Smooth muscle cell of the coronary artery (primary cell): Measurements from ENCODE around the gene TAF7L. TPM values are rescaled to one million over a fixed set of nuclear protein-coding genes. Genes with fewer than 3 reads are reported as not detected.

Experiments
- total RNA-seq: library from RNA; depleted of rRNA; stranded (reverse); fragments of >200 nt; gene quantifications from 2 replicates; pipeline ENCODE4 v1.2.3, GENCODE V29; 2014; ENCODE audit warnings: low replicate concordance

TAF7L gene
- 0.15 and 0.23 TPM in 2 replicates for total RNA-seq

GRCh38 chrX:101290957-101291603 lies at the start of gene TAF7L:
TSS of gene TAF7L (minus strand) at chrX:101291334. CDS start at chrX:101287543, 3,791 bp downstream.

DNA sequence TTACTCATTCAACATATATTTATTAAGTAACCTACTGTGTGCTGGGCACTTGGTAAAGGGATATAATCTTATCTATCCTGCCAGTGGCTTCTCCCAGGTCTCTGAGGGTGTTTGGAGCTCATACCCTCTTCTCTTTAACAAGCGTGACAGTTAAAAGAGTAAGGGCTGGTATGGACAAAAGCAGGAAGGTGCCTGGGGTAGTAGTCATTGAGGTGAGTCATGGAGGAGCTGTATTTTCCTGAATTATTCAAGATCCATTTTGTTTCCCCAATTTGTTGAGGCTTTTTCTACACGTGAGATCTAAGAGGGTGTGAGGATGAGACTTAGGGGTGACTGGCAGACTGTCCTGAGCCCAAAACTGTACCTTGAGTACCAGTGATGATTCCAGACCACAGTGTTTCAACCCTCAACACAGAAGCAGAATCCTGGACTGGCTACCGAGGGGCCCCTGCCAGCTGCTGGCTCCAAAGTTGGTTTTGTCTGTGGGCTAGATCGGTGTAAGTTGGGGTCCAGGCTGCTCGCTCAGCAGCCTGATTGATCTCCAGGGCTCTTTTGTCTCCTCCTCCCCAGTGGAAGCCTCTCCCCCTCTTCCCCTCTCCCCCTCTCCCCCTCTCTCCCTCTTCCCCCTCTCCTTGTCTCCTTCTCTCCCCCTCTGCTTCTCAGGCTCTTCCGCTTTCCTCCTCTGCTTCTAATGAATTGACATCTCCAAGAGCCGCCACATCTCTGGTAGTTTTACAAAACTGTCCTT lies 71.8 kb downstream of the TAF7L start, which contains the start of gene DRP2:
DRP2 (plus strand) TSS at position 671 of the 748 bp plus-strand sequence. CDS start 11,862 bp downstream, outside the sequence.

Other genes with a start within 250 kb of the TAF7L start
- 6.3 and 13.7 TPM in 2 replicates for gene TRMT2B, start 239.2 kb downstream of the TAF7L start, total RNA-seq
- gene TMEM35A, start 212.5 kb downstream of the TAF7L start, total RNA-seq = 8.0 and 13.2 TPM in 2 replicates
- gene CENPI, start 193.1 kb downstream of the TAF7L start, total RNA-seq = 0.94 and 6.1 TPM in 2 replicates
- 0.12 and 6.7 TPM in 2 replicates for gene DRP2, start 71.5 kb downstream of the TAF7L start, total RNA-seq
- gene TIMM8A, start 57.4 kb upstream of the TAF7L start, total RNA-seq = 1.5 and 3.3 TPM in 2 replicates
- gene BTK, start 94.9 kb upstream of the TAF7L start, total RNA-seq = 0.53 TPM in 1 of 2 replicates, not detected in the other
- 347 and 706 TPM in 2 replicates for gene RPL36A, start 99.7 kb upstream of the TAF7L start, total RNA-seq
- 22.2 and 24.6 TPM in 2 replicates for gene GLA, start 116.6 kb upstream of the TAF7L start, total RNA-seq
- gene HNRNPH2, start 116.9 kb upstream of the TAF7L start, total RNA-seq = 88.2 and 96.9 TPM in 2 replicates
- 3.5 and 3.9 TPM in 2 replicates for gene ARMCX4, start 194.1 kb upstream of the TAF7L start, total RNA-seq